GM23338 (cell line): ENCODE results near the gene TUG1. TPM values are rescaled to one million over a fixed set of nuclear protein-coding genes. Genes with fewer than 3 reads are reported as not detected.

Experiments
- ATAC-seq: fragments of 200-7000 bp; cut with Tn5 transposase; 3 replicates; pipeline ENCODE4 v1.9.1; 2020
- DNase-seq: peaks from one replicate; pipeline ENCODE4 v3.0.0-alpha.2; 2015; ENCODE audit warnings: low spot score
- H2AFZ ChIP-seq: fragments of 200-600 bp; sonication (generic); 2 replicates; pipeline ENCODE4 v1.8.0; 2016; ENCODE audit warnings: antibody characterized with exemption, mild to moderate bottlenecking, moderate library complexity
- H3F3A ChIP-seq: fragments of 200-600 bp; sonication (generic); replicated peaks from 2 replicates; pipeline ENCODE4 v1.8.0; 2017; ENCODE audit warnings: antibody characterized with exemption, mixed run types, low read depth
- H3K27ac ChIP-seq: fragments of 200-600 bp; sonication (generic); 2 replicates; pipeline ENCODE4 v1.6.1; 2016; ENCODE audit warnings: low read depth
- H3K27me3 ChIP-seq: fragments of 200-600 bp; sonication (generic); 2 replicates; pipeline ENCODE4 v1.8.0; 2016; ENCODE audit warnings: mild to moderate bottlenecking, mixed run types, moderate library complexity; ENCODE audit not compliant: insufficient read depth
- H3K36me3 ChIP-seq: fragments of 200-600 bp; sonication (generic); 2 replicates; pipeline ENCODE4 v1.8.0; 2016; ENCODE audit warnings: mild to moderate bottlenecking; ENCODE audit not compliant: insufficient read depth
- H3K4me1 ChIP-seq: fragments of 200-600 bp; sonication (generic); 2 replicates; pipeline ENCODE4 v1.8.0; 2016; ENCODE audit warnings: mild to moderate bottlenecking, moderate library complexity; ENCODE audit not compliant: insufficient read depth
- H3K4me2 ChIP-seq: fragments of 200-600 bp; sonication (generic); 2 replicates; pipeline ENCODE4 v1.7.1; 2017; ENCODE audit warnings: mixed run types
- H3K4me3 ChIP-seq: fragments of 200-600 bp; sonication (generic); 2 replicates; pipeline ENCODE4 v1.6.1; 2016; ENCODE audit warnings: mixed run types
- H3K79me2 ChIP-seq: fragments of 200-600 bp; sonication (generic); replicated peaks from 2 replicates; pipeline ENCODE4 v1.8.0; 2017; ENCODE audit warnings: mild to moderate bottlenecking; ENCODE audit not compliant: insufficient read depth
- H3K9me2 ChIP-seq: fragments of 200-600 bp; sonication (generic); 2 replicates; pipeline ENCODE4 v1.8.0; 2017; ENCODE audit not compliant: insufficient read depth
- H4K20me1 ChIP-seq: fragments of 200-600 bp; sonication (generic); replicated peaks from 2 replicates; pipeline ENCODE4 v1.8.0; 2017; ENCODE audit warnings: mild to moderate bottlenecking; ENCODE audit not compliant: insufficient read depth
- H3K27ac Mint-ChIP-seq: 2 replicates; pipeline ENCODE4 v1.8.0; 2020; ENCODE audit warnings: inconsistent platforms, mild to moderate bottlenecking, moderate library complexity, mixed read lengths
- H3K27me3 Mint-ChIP-seq: 3 replicates; pipeline ENCODE4 v1.8.0; 2022; ENCODE audit warnings: low read depth, mild to moderate bottlenecking, moderate library complexity, mixed read lengths, inconsistent platforms; ENCODE audit not compliant: insufficient read depth, poor library complexity
- H3K36me3 Mint-ChIP-seq: 3 replicates; pipeline ENCODE4 v1.8.0; 2021; ENCODE audit warnings: low read depth, mild to moderate bottlenecking, inconsistent platforms, moderate library complexity, mixed read lengths
- H3K4me1 Mint-ChIP-seq: 3 replicates; pipeline ENCODE4 v1.8.0; 2020; ENCODE audit warnings: mild to moderate bottlenecking, inconsistent platforms, mixed read lengths
- H3K4me3 Mint-ChIP-seq: 3 replicates; pipeline ENCODE4 v1.8.0; 2021; ENCODE audit warnings: moderate library complexity, mild to moderate bottlenecking, inconsistent platforms, mixed read lengths
- H3K9me3 Mint-ChIP-seq: 3 replicates; pipeline ENCODE4 v1.8.0; 2020; ENCODE audit warnings: moderate library complexity, mild to moderate bottlenecking, inconsistent platforms, mixed read lengths
- JUNB ChIP-seq: IDR thresholded peaks from one replicate; pipeline ENCODE4 v1.6.1; 2016; ENCODE audit warnings: antibody characterized with exemption; ENCODE audit not compliant: unreplicated experiment
- REST ChIP-seq: IDR thresholded peaks from one replicate; pipeline ENCODE4 v1.6.1; 2018; ENCODE audit warnings: antibody characterized with exemption; ENCODE audit not compliant: unreplicated experiment
- ZNF331 ChIP-seq: fragments of 250-450 bp; sonication (Bioruptor Pico); IDR thresholded peaks from 2 replicates; pipeline ENCODE4 v1.5.0; 2020; ENCODE audit warnings: low read depth, mild to moderate bottlenecking, moderate library complexity
- polyA plus RNA-seq: library from polyadenylated mRNA; unstranded; fragments of >200 nt; fragmentation: Nextera tagmentation; extraction: Ambion mirVana; gene quantifications from 2 replicates; pipeline ENCODE4 v1.2.1, GENCODE V29; 2016
- total RNA-seq: library from RNA; depleted of rRNA; stranded (reverse); fragments of >200 nt; shearing (Covaris generic); gene quantifications from 2 replicates; pipeline ENCODE4 v1.2.3, GENCODE V29; 2014
- TF ChIP-seq, protein P1 (sequence below): fragments of 250-450 bp; sonication (Bioruptor Pico); IDR thresholded peaks from 2 replicates; pipeline ENCODE4 v1.5.0; 2020; ENCODE audit warnings: mild to moderate bottlenecking, moderate library complexity

TUG1 gene
- total and polyA plus RNA-seq, 2 experiments from 2014 or later = 58.3 to 125 TPM

DNA sequence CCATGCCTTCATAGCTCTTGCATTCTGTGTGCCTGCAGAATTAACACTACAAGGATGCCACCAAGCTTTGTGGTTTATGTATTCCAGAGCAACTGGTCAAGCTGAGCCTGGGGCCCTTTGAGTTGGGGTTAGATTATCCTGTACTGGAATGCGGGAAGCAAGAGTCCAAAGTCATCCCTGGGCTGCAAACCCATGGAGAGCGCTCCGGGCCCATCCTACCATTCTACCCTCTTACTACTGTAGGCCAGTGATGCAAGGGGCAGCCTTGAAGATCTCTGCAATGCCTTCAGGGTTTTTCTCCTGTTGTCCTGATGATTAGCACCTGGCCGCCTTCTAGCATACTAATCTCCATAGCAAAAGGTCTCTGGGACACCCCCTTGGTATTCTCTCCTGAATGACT lies 51.3 kb downstream of the TUG1 start:
- H3K27me3 ChIP-seq = no peaks in the 10 kb centered on the region
- ATAC-seq (peak; percentile 94), DNase-seq (peak; percentile 42)
- H3K27ac Mint-ChIP-seq = no peak overlapping the region
- H3K79me2 ChIP-seq = no peaks in the 10 kb centered on the region
- H2AFZ ChIP-seq = peak overlapping the region; percentile 76; the same call in 1 of the 2 replicates
- no peaks in the 10 kb centered on the region for H3K36me3 ChIP-seq
- H4K20me1 ChIP-seq = no peaks in the 10 kb centered on the region
- H3K27ac ChIP-seq = peak overlapping the region; percentile 28; the same call in 1 of the 2 replicates
- no peak overlapping the region for H3K4me3 Mint-ChIP-seq
- H3F3A ChIP-seq = no peaks in the 10 kb centered on the region
- peaks cover 8% of the 10 kb centered on the region for H3K4me1 Mint-ChIP-seq
- peaks cover 12% of the 10 kb centered on the region; the same call in 2 of the 3 replicates for H3K9me3 Mint-ChIP-seq
- 0 out of 2 replicates have a peak, but pooled peaks cover 3% of the 10 kb centered on the region for H3K9me2 ChIP-seq
- H3K4me3 ChIP-seq = no peak overlapping the region
- H3K4me2 ChIP-seq = no peak overlapping the region
- TF ChIP-seq, protein P1, sequence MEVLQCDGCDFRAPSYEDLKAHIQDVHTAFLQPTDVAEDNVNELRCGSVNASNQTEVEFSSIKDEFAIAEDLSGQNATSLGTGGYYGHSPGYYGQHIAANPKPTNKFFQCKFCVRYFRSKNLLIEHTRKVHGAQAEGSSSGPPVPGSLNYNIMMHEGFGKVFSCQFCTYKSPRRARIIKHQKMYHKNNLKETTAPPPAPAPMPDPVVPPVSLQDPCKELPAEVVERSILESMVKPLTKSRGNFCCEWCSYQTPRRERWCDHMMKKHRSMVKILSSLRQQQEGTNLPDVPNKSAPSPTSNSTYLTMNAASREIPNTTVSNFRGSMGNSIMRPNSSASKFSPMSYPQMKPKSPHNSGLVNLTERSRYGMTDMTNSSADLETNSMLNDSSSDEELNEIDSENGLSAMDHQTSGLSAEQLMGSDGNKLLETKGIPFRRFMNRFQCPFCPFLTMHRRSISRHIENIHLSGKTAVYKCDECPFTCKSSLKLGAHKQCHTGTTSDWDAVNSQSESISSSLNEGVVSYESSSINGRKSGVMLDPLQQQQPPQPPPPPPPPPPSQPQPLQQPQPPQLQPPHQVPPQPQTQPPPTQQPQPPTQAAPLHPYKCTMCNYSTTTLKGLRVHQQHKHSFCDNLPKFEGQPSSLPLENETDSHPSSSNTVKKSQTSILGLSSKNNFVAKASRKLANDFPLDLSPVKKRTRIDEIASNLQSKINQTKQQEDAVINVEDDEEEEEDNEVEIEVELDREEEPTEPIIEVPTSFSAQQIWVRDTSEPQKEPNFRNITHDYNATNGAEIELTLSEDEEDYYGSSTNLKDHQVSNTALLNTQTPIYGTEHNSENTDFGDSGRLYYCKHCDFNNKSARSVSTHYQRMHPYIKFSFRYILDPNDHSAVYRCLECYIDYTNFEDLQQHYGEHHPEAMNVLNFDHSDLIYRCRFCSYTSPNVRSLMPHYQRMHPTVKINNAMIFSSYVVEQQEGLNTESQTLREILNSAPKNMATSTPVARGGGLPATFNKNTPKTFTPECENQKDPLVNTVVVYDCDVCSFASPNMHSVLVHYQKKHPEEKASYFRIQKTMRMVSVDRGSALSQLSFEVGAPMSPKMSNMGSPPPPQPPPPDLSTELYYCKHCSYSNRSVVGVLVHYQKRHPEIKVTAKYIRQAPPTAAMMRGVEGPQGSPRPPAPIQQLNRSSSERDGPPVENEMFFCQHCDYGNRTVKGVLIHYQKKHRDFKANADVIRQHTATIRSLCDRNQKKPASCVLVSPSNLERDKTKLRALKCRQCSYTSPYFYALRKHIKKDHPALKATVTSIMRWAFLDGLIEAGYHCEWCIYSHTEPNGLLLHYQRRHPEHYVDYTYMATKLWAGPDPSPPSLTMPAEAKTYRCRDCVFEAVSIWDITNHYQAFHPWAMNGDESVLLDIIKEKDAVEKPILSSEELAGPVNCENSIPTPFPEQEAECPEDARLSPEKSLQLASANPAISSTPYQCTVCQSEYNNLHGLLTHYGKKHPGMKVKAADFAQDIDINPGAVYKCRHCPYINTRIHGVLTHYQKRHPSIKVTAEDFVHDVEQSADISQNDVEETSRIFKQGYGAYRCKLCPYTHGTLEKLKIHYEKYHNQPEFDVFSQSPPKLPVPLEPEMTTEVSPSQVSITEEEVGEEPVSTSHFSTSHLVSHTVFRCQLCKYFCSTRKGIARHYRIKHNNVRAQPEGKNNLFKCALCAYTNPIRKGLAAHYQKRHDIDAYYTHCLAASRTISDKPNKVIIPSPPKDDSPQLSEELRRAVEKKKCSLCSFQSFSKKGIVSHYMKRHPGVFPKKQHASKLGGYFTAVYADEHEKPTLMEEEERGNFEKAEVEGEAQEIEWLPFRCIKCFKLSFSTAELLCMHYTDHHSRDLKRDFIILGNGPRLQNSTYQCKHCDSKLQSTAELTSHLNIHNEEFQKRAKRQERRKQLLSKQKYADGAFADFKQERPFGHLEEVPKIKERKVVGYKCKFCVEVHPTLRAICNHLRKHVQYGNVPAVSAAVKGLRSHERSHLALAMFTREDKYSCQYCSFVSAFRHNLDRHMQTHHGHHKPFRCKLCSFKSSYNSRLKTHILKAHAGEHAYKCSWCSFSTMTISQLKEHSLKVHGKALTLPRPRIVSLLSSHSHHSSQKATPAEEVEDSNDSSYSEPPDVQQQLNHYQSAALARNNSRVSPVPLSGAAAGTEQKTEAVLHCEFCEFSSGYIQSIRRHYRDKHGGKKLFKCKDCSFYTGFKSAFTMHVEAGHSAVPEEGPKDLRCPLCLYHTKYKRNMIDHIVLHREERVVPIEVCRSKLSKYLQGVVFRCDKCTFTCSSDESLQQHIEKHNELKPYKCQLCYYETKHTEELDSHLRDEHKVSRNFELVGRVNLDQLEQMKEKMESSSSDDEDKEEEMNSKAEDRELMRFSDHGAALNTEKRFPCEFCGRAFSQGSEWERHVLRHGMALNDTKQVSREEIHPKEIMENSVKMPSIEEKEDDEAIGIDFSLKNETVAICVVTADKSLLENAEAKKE (CRISPR knock-in tag) = peak; percentile 86
- TF ChIP-seq ZNF331 (CRISPR knock-in tag) = no peak
- peaks cover 6% of the 10 kb centered on the region; the same call in 1 of the 3 replicates for H3K36me3 Mint-ChIP-seq
- H3K4me1 ChIP-seq = peaks cover 10% of the 10 kb centered on the region; the same call in 1 of the 2 replicates
- H3K27me3 Mint-ChIP-seq = peaks cover 2% of the 10 kb centered on the region

DNA sequence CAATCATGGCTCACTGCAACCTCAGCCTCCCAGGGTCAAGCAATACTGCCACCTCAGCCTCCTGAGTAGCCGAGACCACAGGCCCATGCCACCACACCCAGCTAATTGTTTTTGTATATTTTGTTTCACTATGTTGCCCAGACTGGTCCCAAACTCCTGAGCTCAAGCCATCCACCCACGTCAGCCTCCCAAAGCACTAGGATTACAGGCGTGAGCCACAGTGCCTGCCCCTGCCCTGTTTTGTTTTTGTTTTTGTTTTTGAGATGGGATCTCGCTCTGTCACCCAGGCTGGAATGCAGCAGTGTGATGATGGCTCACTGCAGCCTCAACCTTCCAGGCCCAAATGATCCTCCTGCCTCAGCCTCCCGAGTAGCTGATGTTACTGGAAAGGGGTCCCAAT lies 53.5 kb downstream of the TUG1 start:
- Histone ChIP-seq H3K79me2 (no peaks in the 10 kb centered on the region), H3K4me2 (no peak overlapping the region), H3K4me3 (no peak overlapping the region), H3K36me3 (no peaks in the 10 kb centered on the region), H3F3A (no peaks in the 10 kb centered on the region), H2AFZ (no peak overlapping the region), H3K4me1 (peaks cover 10% of the 10 kb centered on the region; the same call in 1 of the 2 replicates), H3K27me3 (no peaks in the 10 kb centered on the region), H4K20me1 (no peaks in the 10 kb centered on the region), H3K9me2 (0 out of 2 replicates have a peak, but pooled peaks cover 3% of the 10 kb centered on the region), H3K27ac (no peak overlapping the region)
- H3K36me3 Mint-ChIP-seq = peaks cover 2% of the 10 kb centered on the region; the same call in 2 of the 3 replicates
- H3K9me3 Mint-ChIP-seq = peaks cover 15% of the 10 kb centered on the region; the same call in 2 of the 3 replicates
- DNase-seq (no peak), ATAC-seq (no peak)
- H3K4me3 Mint-ChIP-seq = no peak overlapping the region
- no peak overlapping the region for H3K27ac Mint-ChIP-seq
- H3K4me1 Mint-ChIP-seq = peaks cover 8% of the 10 kb centered on the region
- no peaks in the 10 kb centered on the region for H3K27me3 Mint-ChIP-seq
- TF ChIP-seq ZNF331 (CRISPR knock-in tag) (no peak), REST (no peak), JUNB (no peak)
